Head of caudate nucleus (tissue), 42 donors: ENCODE measurements around the gene DHRS11.
"Not testable (repeated sequence)": the region's sequence is repeated elsewhere in the genome, so short reads cannot be mapped to it uniquely, and the experiment has no call there.

Experiments
- DNase-seq, 42 donors: peaks; one replicate each; pipeline versions ENCODE4 v3.0.0 to v3.0.0-alpha.2; 2020 to 2021; ENCODE audit warnings: mixed read lengths in 7 of 42
- intact Hi-C: fragments of 100-400 bp; cut with DNase I; formaldehyde crosslinking; loops from one replicate; pipeline ENCODE4 v1.15.0; 2022

Gene DHRS11

DNA sequence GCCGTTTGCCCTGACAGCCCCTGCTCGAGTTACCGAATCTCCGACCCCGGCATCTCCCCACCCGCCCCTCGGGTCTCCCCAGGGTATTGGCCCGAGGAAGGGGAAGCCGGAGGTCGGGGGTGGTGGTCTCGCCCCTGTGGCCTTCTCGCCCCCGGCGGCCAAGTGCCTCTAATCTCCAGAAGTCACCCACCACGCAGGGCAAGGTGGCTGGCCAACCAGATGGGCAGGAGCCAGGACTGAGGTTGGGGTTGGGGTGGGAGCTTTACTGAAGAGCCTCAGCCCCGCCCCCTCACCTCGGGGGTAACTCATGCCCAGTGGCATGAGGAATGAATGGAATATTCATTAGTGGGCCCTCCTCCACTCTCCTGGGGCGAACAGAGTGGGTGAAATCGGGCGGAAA, 637 bp downstream of the DHRS11 start:
- intact Hi-C loops, result no loop called here
- DNase-seq, result peak in 10 of 42 donors; percentile 5 to 48 (median 15)

GRCh38 chr17:36592716-36593321, 1.1 kb downstream of the DHRS11 start:
- peak in 1 of 42 donors; percentile 22 for DNase-seq
- intact Hi-C loops, result no loop called here

- DNase-seq, result peak in 2 of 42 donors; percentile 2 to 12
- intact Hi-C loops, result no loop called here
These were observed 2.1 kb downstream of the DHRS11 start for GRCh38 chr17:36593656-36594316.

- intact Hi-C loops, result no loop called here
- peak in 1 of 42 donors; percentile 14 for DNase-seq
These were observed 3.1 kb downstream of the DHRS11 start for GRCh38 chr17:36594626-36595401.

- intact Hi-C loops, result no loop called here
- peak in 2 of 42 donors; percentile 5 to 13 for DNase-seq
These were observed 5.5 kb downstream of the DHRS11 start for GRCh38 chr17:36597226-36597625.

DNA sequence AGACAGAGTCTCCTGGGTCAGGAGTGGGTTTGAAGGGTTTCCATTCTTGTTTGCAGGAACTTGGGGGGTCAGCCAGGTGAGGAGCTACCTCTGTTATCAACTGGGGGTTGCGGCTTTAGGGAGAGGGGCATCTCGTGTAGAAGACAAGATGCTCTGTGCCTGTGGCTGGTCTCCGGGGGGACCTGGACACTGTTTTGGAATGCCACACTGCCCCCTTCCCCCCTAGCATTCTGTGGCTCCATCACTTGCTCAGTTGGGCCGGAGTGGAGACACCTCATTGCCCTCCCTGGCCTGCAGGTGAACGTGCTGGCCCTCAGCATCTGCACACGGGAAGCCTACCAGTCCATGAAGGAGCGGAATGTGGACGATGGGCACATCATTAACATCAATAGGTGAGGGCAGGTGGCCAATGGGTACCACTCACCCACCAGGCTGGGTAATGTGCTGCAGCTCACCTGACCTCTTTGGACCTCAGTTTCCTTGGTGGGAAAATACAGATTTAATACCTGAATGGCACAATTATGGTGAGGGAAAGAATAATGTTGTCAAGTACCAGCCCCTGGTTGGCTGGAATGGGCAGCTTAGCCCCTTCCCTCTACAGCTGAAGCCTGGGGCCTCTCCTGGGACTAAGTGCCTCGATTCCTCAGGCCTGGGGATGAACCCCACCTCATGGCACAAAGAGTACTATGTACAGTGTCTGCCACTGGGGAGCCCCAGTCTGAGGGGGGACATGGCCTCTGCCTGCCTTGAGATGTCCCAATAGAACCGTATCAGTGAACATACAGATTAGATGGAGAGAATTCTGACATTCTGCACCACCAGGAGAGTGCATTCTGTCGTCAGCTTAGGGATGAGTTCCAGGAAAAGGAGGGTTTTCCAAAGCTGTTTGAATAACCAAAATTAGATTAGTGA, 6.4 kb downstream of the DHRS11 start:
- intact Hi-C loops, result no loop called here
- DNase-seq, result peak in 1 of 42 donors; percentile 19

DNA sequence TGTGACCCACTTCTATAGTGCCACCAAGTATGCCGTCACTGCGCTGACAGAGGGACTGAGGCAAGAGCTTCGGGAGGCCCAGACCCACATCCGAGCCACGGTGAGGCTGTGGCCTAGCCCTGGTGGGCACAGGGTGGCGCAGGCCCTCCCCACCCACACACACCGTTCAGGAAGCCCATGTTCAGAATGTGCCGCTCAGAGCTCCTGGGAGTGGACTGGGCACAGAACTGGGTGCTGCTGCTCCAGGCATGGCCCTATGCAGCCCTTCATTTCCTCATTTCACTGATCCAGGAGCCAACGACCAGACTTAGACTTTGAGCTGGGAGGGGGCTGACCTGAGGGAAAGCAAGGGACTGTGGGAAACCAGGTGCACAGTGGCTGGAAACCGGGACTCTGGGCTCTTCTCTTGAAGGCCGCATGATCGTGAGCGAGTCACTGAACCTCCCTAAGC, 7.3 kb downstream of the DHRS11 start:
- DNase-seq, result peak in 1 of 42 donors; percentile 16
- intact Hi-C loops, result no loop called here

GRCh38 chr17:36599546-36600250, 8.0 kb downstream of the DHRS11 start:
- no peak for DNase-seq
- intact Hi-C loops, result loop anchor here (2.0 kb wide), 1 partner anchor 1009 kb away; the partner anchor contains the start of gene SYNRG

- intact Hi-C loops, result loop anchor here (2.0 kb wide), 1 partner anchor 1008 kb away; the partner anchor contains the start of gene SYNRG
- no peak for DNase-seq
These were observed 8.8 kb downstream of the DHRS11 start for GRCh38 chr17:36600465-36600864.

DNA sequence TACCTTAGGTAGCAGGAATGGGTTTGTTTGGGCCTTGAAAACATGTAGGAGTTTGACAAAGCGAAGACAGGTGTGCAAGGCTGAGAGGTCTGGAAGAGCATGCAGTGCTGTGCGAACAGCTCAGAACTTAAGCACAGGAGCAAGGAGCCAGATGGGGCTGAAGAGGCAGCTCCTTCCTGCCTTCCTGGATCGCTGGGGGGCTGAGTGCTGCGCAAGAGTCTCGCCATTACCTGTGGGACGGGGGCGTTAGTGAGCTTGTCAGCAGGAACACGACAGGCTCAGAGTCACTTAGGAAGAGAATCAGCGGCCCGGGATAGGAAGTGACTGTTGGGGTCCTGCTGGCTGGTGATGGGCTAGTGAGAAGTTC, 9.2 kb downstream of the DHRS11 start:
- intact Hi-C loops, result loop anchor here (1.0 to 2.0 kb wide), 2 partner anchors 56 to 1008 kb away; partner anchors contain the start of gene SYNRG
- DNase-seq, result peak in 17 of 42 donors; percentile 16 to 78 (median 55)

- peak; percentile 90 to 98 (median 95) for DNase-seq
- intact Hi-C loops, result loop anchor here (1.0 to 2.0 kb wide), 2 partner anchors 56 to 1007 kb away; partner anchors contain the start of gene SYNRG
These were observed 9.8 kb downstream of the DHRS11 start, which contains the start of gene MRM1 for GRCh38 chr17:36601303-36602029. MRM1 (plus strand) TSS chr17:36601583; CDS start chr17:36601811, 228 bp downstream.

DNA sequence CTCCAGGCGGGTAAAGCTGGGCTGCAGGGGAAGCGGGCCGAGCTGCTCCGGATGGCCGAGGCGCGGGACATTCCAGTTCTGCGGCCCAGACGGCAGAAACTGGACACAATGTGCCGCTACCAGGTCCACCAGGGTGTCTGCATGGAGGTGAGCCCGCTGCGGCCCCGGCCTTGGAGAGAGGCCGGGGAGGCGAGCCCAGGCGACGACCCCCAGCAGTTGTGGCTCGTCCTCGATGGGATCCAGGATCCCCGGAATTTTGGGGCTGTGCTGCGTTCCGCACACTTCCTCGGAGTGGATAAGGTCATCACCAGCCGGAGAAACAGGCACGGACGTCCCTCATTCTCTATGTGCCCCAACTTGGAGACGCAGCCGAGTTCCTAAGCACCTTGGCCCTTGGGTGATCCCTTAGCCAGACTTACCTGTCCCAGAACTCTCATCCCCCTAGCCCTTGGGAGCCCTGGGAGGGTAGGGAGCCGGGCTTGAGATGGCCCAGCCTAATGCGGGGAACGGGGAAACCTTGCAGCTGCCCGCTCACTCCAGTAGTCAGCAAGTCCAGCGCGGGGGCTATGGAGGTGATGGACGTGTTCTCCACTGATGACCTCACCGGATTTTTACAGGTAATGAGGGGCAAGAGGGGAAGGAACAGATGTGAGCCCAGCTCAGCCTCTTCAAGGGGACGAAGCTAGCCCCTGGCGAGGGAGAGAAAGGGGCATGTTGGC, 10.5 kb downstream of the DHRS11 start:
- intact Hi-C loops, result no loop called here

GRCh38 chr17:36602924-36603384, 11.3 kb downstream of the DHRS11 start:
- intact Hi-C loops, result no loop called here
- peak in 39 of 42 donors; percentile 31 to 83 (median 60) for DNase-seq

More for the DNA sequence above, 10.5 kb downstream of the DHRS11 start:
- peak in 24 of 42 donors; percentile 7 to 57 (median 20) for DNase-seq

- intact Hi-C loops, DNase-seq: not testable (repeated sequence)
These were observed 13.3 kb downstream of the DHRS11 start for GRCh38 chr17:36605028-36605427.

DNA sequence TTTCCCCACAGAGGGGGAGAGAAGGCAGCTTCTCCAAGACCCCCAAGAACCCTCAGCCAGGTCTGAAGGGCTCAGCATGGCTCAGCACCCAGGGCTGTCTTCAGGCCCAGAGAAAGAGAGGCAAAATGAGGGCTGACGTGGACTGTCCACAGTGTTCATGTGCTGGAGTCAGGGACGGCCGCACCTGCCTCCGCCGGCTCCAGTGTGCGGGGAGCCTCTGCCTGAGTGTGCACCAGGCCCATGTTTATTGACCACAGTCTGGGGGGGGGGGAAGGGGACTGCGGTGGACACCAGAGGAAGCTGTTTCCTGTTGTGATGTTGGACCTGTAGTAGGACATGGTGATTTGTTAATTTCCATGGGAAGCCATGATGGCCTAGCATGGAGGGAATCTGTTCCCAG, 16.6 kb downstream of the DHRS11 start:
- intact Hi-C loops, result no loop called here
- DNase-seq, result no peak

DNA sequence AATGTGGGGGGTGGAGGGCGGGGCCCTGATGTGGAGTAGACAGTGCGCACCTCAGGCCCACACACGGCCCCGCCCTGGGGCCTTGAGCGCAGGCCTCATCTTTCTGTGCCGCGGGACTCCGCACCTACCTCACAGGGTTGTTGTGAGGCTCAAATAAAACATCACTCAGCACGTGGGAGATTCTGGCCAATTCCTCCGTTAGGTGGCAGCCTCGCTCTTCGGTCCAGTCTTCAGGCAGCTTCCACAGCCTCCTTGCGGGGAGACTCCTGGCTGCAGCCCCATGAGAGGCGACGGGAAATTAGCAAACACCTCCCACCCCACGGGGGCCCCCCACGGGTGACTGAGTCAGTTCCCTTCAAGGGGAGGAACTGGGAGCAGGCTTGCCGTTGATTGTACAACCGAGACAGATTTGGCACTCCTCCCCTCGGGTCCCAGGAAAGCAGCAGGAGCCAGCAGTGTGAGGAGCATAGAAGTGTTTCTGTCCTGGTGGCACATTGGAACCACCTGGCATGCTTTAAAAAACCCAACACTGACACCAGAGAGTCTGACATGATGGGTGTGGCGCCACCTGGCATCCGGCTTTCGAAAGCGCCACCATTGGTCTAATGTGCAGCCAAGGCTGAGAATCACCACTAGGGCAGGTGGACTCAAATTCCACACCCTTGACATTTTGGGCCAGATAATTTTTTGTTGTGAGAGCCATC, 17.3 kb downstream of the DHRS11 start:
- DNase-seq, result peak in 41 of 42 donors; percentile 29 to 86 (median 67)
- intact Hi-C loops, result no loop called here
